Cardiac fibroblast (primary cell): ENCODE measurements around the gene CBX1.

Experiments used
- DNase-seq, 2 donors: peaks; one replicate each; pipeline versions ENCODE4 v3.0.0 to v3.0.0-alpha.2; 2010; ENCODE audit warnings: low read depth in 2 of 2
- H3K4me3 ChIP-seq, 2 donors: replicated peaks in 1 of 2; 1 replicate in 1 of 2; 2 replicates in 1 of 2; pipeline ENCODE4 v1.5.1; 2011; ENCODE audit warnings: low read depth in 2 of 2, low read length in 2 of 2, mild to moderate bottlenecking in 2 of 2, moderate library complexity in 1 of 2
- TF ChIP-seq, protein P1 (sequence below): IDR thresholded peaks from one replicate; pipeline ENCODE4 v1.5.1; 2011; ENCODE audit warnings: low read depth, mild to moderate bottlenecking, low read length, inconsistent platforms

The CBX1 gene

DNA sequence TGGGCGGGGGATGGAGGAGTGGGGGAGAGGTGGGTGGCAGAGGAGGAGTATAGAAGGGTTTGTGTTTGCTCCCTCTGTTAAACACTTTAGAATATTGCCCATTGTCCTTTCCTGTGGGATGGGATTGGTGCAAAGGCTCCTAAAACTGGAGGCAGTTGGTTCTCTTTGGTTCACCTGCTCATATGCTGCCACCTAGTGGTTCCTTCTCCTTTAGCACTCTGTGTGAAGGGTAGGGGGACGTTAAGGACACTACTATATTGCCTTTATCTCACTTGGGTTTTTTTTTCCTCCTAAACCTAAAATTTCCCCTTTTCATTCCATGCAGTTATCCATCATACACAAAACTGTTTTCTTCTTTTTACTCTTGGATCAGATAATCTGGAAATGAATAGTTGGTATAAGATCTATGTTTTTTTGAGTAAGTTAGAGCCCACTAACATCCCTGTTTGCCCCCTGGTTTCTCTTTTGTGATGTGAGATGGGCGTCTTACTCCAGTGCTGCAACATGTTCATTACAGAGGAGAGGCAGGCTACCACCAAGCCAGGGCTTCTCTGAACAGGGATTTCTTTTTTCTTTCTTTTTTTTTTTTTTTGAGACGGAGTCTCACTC lies 30.0 kb upstream of the CBX1 start:
- TF ChIP-seq, protein P1, sequence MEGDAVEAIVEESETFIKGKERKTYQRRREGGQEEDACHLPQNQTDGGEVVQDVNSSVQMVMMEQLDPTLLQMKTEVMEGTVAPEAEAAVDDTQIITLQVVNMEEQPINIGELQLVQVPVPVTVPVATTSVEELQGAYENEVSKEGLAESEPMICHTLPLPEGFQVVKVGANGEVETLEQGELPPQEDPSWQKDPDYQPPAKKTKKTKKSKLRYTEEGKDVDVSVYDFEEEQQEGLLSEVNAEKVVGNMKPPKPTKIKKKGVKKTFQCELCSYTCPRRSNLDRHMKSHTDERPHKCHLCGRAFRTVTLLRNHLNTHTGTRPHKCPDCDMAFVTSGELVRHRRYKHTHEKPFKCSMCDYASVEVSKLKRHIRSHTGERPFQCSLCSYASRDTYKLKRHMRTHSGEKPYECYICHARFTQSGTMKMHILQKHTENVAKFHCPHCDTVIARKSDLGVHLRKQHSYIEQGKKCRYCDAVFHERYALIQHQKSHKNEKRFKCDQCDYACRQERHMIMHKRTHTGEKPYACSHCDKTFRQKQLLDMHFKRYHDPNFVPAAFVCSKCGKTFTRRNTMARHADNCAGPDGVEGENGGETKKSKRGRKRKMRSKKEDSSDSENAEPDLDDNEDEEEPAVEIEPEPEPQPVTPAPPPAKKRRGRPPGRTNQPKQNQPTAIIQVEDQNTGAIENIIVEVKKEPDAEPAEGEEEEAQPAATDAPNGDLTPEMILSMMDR, result peak; percentile 90
- DNase-seq, result peak; percentile 78 to 80
- H3K4me3 ChIP-seq, result no peak overlapping the region

DNA sequence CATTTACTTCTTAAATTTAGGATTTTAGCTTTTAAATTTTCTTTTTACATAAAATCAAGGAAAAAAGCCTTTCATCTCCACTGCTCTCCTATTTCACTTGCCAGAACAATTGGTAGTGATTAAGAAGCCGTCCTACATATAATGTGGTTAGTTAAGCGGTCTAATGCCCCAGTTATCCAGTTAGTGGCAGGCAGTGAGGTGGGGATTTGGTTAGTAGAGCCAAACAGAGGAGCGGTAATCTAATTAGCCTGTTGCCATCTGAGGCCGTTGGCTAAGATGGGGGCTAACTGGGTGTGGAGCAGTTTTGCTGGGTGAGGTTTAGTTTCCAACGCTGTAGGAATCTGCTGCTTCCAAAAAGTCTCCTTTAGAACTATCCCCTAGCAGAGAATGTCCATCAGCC lies 28.7 kb upstream of the CBX1 start:
- no peak for DNase-seq
- TF ChIP-seq, protein P1, result no peak
- no peak overlapping the region for H3K4me3 ChIP-seq

DNA sequence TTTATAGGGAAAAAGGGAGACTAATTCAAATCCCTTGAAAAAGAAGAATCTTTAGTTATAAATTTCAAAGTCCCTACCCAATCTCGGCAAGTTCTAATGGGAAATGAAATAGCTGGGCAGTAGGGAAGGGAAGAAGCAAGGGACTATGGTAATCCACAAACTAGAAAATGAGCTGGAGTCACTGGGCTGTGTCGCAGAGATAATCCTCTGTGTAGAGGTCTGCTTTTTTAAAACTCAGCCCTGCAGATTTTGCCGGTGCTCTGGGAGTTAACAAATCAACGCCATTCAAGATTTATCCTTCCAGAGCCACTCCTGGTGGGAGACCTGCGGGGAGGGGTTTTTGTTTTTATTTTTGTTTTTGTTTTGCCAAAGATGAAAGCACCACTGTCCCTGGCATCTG lies 27.1 kb upstream of the CBX1 start:
- no peak for DNase-seq
- H3K4me3 ChIP-seq, result no peak overlapping the region
- TF ChIP-seq, protein P1, result no peak

DNA sequence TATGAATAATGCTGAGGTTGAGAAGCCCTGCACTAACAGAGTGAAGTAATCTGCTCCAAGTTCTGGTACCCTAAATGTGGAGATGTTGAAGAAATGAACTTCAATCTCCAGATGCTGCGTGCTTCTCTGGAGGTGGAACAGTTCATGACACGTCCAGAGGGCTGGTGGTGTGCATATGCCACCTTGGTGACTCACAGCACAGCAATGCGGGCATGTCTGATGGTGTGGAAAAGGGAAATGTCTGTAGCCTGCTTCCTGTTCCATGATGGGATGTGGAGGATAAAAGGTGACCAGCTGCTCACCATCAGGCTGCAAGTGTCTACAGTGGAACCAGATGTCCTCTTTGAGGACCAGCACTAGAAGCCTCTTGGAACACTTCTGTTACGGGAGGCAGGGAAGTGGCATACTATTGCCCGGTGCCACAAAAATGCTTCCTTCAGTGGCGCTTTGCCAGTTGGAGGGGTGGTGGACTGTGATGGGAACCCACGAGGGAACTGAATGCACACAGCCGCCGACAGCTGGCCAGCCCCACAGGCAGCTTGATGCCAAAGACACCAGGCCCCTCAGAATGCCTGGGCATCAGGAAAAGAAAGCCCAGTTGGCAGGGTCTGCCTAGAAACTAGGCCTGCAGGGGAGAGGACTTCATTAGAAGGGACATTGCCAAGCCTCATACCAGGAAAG lies 26.2 kb upstream of the CBX1 start:
- DNase-seq, result peak in 1 of 2 donors; percentile 33
- no peak overlapping the region for H3K4me3 ChIP-seq
- TF ChIP-seq, protein P1, result no peak

DNA sequence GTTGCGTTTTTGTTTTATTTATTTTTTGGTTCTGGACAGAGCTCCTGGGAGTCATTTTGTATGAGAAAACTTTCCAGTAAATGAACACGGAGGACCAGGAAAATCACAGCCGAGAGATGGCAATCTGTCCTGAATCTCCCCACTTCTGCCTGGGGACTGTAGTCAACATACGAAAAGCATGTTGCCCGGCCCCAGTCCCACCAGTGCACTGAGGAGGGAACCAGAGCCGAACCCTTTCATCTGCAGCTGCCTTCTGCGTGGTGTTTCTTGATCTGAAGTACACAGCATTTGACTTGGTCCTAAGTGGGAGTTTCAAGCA lies 25.2 kb upstream of the CBX1 start:
- TF ChIP-seq, protein P1, result no peak
- DNase-seq, result no peak
- no peak overlapping the region for H3K4me3 ChIP-seq

DNA sequence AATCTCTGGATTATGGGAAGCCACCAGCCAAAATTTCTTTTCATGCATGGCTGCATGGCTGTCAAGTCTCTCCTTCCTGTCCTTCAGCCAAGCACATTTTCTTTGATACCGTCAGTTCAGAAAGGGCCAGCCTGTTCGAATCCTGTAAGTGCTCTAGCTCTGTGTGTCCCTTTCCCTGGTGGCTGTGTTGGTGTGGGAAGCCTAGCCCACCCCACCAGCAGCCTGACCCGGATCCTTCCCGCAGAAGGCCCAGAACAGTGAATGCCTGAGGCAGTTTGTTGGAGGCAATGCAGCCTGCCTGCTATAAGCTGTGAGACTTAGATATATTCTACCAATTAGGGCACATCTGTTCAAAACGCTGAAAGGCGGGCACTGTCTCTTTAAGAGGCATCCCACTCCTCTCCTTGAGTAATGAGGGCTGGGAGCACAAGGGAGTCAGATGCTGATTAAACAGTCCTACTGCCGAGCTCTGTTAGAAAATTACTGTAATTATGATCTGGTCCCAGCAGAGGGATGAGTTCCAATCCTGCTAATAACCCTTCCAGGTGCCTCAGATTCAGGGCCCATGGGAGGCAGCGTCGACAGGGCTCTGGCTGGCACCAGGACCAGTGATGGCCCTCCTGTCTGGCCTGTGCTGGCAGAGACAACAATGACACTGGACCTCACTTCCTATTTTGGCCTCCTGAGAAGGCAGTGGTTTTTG lies 24.7 kb upstream of the CBX1 start:
- TF ChIP-seq, protein P1, result no peak
- DNase-seq, result no peak
- no peak overlapping the region for H3K4me3 ChIP-seq
